ENCODE measurements around the gene ADAM15.

Gene ADAM15

GRCh38 chr1:155092131-155092530 is 41.0 kb downstream of the ADAM15 start:
- no peak for DNase-seq

GRCh38 chr1:155092641-155093040 is 41.5 kb downstream of the ADAM15 start:
- no peak for DNase-seq

- DNase-seq = peak; percentile 71
Measured at GRCh38 chr1:155093911-155094621, 43.0 kb downstream of the ADAM15 start.

GRCh38 chr1:155094622-155094948 is 43.5 kb downstream of the ADAM15 start:
- DNase-seq = no peak

- DNase-seq = no peak
Measured at GRCh38 chr1:155099331-155099730, 48.2 kb downstream of the ADAM15 start.

GRCh38 chr1:155103325-155103724 is 52.2 kb downstream of the ADAM15 start:
- DNase-seq = no peak

DNA sequence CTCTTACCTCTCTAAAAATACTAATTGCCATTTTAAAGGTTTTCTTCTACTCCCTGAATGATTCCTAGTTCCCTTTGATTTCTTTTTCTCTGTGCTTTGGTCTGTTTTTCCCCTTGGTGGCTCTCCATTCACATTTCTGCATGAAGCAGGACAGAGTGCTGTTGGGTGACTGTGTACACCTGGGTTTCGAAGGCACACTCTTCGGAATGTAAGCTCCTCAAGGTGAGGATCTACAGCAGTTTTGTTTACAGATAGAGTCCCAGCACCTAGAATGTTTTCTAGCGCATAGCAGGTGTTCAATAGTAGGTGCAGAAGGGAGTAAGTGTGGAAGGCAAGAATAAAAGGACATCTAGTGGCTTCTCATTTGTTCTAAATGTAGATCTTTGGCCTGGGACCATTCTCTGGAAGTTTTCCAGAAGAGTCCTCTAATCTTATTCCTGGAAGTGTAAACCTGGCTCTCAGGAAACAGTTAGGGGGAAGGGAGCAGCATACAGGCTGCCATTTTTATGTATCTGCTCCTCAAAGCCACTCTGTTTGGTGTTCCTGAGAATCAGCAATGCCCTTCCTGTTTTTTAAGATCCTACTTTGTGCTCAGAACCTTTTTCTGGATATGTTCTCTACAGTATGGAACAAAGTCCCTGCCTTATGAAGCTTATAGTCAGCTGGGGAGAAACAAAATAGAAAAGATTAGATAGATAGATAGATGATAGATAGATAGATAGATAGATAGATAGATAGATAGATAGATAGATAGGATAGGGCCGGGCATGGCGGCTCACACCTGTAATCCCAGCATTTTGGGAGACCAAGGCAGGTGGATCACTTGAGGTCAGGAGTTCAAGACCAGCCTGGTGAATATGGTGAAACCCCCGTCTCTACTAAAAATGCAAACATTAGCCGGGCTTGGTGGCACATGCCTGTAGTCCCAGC is 53.8 kb downstream of the ADAM15 start:
- no peak for DNase-seq

DNA sequence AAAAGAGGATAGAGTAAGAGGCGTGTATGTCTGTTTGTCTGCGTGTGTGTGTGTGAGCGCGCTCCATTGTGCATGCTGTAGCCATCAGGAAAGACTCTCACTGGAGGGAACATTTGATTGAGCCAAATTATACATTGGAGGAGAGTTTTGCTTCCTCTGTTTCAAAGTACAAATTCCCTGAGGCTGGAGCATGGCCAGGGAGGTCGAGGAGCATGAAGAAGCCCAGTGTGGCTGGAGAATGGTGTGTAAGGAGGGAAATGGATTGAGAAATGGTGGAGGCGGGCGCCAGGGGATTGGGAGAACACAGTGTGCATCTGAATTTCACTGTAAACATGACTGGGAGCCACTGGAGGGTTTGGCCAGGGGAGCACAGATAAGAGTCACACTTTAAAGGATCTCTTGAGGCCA is 54.5 kb downstream of the ADAM15 start:
- DNase-seq = no peak

GRCh38 chr1:155106862-155107261 is 55.7 kb downstream of the ADAM15 start:
- DNase-seq = no peak

- DNase-seq = no peak
Measured at GRCh38 chr1:155107309-155108264, 56.5 kb downstream of the ADAM15 start.

- no peak for DNase-seq
Measured at GRCh38 chr1:155108296-155108695, 57.2 kb downstream of the ADAM15 start.

- no peak for DNase-seq
Measured at GRCh38 chr1:155110381-155110780, 59.3 kb downstream of the ADAM15 start.

DNA sequence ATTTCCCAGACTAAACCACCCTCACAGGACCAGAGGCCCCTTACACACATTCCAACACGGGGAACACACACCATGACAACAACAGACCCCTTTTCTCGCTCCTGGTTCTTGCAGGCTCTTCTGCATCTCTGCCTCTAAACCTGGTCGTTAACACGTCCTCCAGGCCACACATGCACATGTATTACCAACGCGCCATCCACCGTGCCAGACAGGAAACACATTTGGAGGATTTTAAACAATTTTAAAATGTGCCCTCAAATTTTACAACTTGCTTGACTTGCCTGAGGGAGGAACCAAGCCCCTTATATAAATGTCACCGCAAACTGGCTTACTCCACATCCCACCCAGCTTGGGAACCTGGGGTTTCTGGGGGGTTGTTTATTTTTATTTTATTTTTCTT is 59.7 kb downstream of the ADAM15 start:
- DNase-seq = peak; percentile 45

All from hematopoietic multipotent progenitor cell treated with erythropoietin and hydrocortisone succinate and interleukin-3 and kit ligand, for 4 days (in vitro differentiated cells).